T-helper 1 cell (primary cell): Measurements from ENCODE around the gene COL25A1.
"Not testable (repeated sequence)": the region's sequence is repeated elsewhere in the genome, so short reads cannot be mapped to it uniquely, and the experiment has no call there.

Source experiments
- DNase-seq, 5 donors: peaks; one replicate each; pipeline ENCODE4 v3.0.0-alpha.2; 2012 to 2020

COL25A1 gene

DNA sequence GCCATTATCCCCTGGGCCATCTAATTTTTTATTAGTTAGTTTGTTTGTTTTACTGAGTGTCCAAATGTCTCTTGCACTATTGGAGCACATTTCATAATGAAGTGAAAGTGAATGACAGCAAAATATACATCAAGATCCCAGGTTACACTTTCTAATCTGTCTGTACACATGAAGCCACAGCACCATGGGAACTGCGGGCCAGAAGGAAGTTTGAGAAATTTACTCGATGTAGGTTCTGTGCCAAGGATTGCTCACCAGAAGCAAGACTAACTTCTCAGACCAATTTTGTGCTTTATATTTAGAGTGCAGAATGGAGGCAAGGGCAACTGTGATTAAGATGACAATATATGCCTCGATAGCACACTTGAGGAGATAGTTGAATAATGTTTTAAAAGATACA, 258.0 kb downstream of the COL25A1 start:
- no peak for DNase-seq

DNA sequence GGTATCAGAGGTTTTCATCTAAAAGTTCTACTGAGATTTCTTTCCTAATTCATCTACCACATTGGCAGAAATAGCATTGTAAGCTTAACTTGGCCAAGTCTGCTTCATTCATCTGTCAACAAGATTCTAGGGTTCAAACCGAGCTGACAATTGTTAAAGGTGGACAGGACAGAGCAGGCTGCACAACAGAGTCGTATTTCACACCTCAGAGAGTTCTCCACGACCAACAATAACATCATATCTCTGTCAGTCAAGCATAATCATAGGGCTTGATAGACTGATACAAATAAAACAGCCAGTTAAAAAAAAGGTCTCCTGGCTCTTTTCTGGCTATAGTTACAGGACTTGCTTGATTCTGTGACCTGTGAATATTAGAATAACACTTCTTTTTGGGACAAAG, 259.2 kb downstream of the COL25A1 start:
- no peak for DNase-seq

DNA sequence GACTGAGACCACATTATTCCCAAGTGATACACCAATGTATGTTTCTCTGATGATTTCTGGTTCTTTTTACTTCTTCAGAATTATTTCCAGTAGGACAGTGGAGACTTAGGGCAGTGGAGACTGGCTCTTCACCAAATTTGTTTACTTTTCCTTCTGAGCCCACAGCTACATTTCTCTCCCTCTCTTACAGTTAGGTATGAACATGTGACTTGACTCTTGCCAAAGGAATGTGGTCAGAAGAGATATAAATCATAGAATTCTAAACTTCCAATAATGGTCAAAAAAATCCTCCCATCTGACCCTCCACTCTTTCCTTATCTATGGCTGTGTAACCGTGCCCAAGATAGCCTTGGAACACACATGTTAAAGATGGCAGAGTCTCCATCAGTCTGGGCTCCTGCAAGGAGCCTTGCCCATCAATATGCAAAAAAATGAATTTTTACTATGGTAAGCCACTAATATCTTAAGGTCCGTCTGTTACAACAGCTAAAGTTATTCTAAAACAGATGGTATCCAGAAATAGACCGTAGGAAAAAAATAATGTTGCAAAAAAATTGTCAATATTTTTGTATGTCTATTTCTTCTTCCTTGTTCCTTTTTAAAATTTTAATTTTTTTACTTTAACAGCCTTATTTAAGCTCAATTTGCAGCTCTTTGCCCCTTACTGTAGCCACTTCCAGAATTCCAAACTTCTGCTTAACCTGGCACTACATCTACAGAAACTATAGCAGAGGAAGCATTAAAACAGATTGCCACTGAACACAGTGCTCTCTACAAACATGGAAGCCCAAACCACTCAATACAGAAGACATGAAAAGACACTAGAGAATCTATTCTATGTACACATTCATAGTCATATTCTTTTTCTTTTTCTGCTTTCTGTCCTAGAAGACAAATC, 260.7 kb downstream of the COL25A1 start:
- DNase-seq, result no peak

DNA sequence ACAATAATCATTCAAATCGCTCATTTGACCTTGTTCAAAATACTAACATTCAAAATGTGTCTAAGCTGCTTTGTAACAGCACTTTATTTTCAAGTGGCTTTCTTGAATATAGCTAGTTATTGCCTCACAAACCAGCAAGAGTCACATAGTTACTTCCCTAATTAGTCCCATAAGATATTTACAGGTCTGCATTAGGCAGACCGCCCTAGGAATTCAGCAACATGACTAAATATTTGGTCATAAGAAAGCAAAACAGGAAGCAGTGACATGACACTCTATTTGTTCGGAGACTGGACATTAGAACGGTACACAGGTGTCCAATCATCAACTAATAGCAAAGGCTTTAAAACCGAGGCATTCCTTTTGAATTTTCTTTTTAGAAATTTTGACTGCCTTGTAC, 262.0 kb downstream of the COL25A1 start:
- DNase-seq, result no peak

DNA sequence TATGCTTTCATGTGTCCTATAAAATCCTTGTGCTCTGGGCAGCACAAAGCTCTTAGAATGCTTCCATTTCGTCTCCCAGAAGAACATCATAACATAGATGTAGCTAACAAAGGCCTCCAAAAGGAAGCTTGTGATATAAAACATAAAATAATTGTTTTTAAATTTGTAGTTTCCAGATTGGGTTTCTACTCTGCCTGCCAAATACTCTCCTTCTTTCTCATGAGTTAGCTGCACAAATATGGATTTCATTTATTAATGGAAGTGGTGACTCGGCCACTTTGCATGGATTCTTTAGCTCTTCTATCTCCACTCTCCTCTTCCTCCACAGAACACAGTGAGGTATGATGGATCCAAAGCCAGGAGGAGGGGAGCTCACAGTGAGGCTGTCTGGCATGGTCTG, 265.4 kb downstream of the COL25A1 start:
- no peak for DNase-seq

DNA sequence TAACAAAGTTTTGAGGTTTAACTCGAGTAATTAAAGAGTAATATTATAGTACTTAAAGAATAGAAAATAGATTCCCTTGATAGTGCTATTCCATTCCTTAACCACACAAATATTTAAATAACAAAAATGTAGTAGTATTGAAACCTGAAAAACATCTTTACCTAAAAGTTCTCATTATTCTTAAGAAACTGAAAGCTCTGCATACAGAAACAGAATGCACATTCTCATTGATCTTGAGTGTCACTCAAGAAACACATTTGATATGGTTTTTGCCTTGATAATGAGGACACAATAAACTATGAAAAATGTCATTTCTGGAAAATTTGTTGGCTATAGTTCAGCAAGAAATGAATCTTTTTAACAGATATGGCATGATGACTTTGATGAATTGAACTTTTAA, 268.5 kb downstream of the COL25A1 start:
- DNase-seq, result no peak

DNA sequence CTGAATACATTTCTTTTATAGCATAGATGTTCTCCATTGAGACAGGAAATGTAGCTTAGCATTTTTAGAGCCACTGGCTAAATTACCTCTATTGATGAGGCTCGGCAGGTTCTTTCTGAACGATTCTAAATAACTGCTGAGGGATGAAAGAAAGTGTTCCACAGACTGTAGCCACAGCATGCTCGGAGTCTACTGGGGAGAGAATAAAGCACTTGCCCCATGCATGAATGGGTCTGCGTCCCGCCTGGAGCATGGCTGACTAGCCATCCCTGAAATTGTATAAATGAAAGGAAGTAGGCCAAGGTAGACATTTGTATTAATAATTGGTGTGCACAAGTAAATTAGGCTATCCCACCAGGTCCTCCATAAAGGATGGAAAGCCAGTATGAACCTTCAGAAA, 269.8 kb downstream of the COL25A1 start:
- DNase-seq, result no peak

DNA sequence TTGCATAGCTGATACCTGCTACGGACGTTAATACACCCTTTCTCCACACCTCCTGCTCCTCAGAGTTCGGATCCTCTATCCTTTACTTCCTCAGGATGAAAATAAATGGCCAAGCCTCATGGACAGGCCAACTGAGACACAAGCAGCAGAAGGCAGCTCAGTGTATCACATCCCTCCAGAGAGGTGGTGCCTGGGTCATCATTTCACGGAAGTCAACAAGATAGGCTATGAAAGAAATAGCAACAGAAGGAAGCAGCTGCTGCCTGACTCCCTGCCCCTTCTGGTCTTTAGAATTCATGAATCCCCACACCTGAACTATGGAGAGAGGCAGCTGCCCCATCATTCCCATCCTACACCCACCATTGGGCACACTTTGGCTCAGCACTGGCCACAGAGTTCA, 272.5 kb downstream of the COL25A1 start:
- no peak for DNase-seq

DNA sequence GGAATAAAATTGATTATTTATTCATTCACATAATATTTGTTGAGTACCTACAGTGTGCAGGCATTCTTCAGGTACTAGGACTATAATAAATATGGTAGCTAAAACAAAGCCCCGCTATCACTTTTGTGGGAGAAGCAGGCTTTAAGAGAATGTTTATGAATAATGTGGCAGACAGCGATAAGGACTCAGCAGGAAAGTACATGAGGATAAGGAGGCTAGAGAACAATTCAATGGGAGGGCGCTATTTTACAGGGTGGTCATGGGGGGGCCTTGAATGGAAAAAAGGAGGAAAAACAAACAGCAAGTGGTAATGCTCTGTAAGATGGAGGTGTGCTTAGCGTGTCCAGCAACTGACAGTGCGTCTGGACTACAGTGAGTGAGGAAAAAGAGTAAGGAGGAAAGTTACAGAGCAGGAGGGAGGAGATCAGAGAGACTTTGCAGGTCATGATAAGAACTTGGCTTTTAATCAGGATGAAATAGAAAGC, 275.4 kb downstream of the COL25A1 start:
- DNase-seq, result no peak

DNA sequence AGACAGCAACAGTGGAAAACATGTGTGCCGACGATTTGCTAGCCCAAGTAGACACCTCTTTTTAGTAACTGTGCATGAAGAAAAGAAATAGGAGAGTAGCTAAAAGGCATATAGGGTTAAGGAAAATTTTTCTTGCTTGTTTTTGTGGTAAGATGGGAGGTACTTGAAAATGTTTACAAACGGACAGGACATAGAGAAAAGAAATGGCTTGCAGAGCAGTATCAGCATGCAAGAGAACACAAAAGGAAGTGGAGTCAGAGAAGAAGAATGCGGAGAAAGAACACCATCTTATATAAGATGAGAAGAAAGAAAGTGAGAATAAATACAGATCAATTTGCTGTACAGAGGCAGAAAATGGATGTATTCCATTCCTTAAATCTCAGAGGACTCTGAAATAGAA, 275.9 kb downstream of the COL25A1 start:
- no peak for DNase-seq

DNA sequence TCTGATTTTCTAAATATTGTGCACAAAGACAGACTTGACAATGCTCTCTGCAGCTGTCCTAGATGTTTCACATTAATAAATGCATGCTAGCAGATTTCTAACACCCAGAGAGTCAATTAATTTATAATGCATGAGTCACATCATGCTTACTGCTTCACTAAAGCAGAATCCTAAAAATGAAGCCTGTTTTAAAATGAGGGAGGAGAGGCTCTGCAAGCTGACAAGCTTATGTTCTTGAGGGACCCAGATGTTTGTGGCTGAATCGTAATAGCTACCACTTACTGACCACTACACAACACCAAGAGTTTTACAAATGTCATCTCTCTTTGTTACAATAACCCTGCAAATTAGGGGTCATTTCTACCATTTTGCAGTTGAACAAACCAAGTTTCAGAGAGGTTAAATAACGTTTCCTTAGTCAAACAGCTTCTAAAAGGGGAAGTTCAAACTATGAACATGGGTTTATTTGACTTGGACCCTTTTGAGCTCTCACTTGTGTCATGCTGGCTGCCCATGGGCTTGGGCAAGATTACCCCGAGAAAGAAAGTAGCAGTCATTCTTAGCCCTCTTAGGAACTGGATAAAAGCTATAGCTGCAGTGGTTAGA, 276.9 kb downstream of the COL25A1 start:
- no peak for DNase-seq

DNA sequence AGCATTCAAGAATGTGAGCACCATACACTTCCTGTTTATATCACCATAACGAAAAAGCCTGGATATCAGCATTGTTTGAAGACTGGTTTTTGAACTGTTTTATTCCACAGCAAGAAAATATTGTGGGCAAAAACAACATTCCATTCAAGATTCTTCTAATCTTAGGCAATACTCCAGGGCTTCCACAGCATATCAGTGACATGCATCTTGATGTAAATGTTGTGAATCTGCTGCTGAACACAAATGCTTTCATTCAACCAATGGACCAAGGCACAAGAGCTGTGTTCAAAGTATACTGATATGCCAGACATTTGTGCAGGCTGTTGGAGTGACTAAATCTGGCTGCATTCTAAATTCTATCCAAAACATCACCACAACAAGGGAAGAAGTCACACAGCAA, 279.5 kb downstream of the COL25A1 start:
- DNase-seq, result no peak

DNA sequence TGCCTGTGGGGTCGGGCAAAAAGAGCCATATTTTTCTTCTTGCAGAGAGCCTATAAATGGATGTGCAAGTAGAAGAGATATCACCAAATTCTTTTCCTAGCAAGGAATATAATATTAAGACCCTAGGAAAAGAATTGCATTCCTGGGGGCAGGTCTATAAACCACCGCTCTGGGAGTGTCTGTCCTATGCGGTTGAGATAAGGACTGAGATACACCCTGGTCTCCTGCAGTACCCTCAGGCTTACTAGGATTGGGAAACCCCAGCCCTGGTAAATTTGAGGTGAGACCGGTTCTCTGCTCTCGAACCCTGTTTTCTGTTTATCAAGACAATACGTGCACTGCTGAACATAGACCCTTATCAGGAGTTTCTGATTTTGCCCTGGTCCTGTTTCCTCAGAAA, 280.8 kb downstream of the COL25A1 start:
- DNase-seq, result not testable (repeated sequence)

DNA sequence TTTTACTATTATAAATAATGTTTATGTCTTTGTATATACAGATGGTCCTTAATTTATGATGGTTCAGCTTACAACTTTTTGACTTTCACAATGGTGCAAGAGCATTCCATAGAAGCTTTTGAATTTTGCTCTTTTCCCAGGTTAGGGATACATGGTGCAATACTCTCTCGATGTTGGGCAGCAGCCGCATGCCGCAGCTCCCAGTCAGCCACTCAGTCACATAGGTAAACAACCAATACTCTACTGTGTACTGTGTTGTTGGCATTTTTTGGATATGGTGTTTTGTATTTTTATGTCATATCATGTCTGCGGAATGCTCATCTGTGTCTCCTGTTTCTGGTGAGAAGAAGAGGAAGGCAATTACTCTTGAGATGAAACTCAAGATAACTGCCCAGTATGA, 281.6 kb downstream of the COL25A1 start:
- no peak for DNase-seq

DNA sequence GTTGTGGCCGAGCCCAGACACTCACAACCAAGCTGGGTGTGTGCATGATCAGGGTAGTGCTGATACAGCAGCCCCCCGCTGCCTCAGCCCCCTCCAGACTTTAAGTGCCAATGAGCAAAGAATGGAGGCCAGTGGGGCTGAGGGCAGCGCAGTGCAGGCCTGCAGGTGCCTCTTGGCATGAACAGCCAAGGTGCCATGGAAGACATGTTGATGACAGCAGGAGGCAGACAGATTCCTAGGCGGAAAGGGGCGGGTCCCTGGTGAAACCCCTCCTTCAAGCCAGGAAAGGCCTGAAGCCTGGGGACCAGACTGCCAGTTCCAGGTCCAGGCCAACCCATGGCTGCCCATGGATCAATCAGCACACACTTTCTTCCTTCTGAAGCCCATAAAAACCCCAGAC, 286.3 kb downstream of the COL25A1 start:
- DNase-seq, result no peak

DNA sequence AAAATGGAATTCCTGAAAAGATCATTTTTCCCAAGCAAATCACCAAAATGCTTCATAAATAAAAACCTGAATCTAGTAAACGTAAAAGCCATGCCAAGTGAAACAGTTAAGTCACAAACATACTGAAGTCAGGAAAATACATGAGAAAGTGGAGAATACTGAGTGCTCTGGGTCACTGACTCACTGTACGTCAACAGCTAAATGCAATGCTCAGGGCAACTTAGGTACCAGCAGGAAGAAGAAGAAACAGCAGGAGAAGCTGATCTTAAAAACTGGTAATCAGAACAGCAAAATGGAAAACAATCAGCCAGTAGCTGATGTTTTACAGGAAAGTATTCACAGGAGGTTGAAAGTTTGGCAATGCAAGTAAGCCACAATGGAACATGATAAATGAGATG, 287.0 kb downstream of the COL25A1 start:
- DNase-seq, result no peak

DNA sequence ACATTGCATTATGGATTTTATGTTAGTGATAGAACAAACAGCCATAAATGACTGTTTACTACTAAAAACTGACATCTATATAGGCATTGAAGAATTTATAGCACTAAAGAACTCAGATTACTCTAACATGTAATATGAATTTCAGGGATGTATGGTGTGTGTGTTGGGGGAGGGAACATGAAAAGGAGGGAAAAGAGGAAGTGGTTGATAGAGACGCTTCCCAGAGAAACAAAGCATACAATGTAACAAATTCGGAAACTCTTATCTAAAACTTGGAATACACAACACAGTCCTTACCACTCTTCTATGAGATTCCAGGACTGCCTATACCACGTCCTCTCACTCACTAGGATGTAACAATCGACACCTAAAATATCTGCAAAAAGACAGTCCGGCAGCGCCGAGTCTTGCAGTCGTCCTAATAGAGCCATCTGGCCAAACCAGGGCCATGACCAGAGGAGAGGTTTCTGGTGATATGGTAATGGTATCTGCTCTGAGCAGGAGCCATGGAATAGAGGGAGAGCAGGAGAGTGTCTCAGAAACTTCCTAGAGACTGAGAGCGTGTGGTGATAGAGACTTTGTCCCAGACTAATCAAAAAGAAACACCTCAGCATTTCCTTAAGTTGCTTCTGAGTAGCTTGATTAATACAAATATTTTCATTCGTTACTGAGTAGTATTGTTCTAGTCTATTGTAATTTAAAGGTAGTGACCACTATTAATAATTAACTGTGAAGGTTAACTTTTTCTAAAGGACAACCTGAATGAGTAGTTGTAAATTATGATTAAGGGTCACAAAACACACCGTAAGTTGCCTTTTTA, 287.7 kb downstream of the COL25A1 start:
- DNase-seq, result no peak

DNA sequence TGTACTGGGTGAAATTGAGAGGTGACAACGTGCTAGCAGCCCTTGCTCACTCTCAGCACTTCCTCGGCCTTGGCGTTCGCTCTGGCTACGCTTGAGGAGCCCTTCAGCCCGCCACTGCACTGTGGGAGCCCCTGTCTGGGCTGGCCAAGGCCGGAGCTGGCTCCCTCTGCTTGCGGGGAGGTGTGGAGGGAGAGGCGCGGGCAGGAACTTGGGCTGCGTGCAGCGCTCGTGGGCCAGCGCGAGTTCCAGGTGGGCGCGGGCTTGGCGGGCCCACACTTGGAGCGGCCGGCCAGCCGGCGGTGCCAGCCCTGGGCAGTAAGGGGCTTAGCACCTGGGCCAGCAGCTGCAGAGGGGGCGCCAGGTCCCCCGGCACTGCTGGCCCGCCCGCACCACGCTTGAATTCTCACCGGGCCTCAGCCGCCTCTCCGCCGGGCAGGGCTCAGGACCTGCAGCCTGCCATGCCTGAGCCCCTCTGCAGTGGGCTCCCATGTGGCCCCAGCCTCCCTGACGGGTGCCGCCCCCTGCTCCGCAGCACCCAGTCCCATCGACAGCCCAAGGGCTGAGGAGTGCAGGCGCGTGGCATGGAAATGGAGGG, 290.1 kb downstream of the COL25A1 start:
- no peak for DNase-seq

DNA sequence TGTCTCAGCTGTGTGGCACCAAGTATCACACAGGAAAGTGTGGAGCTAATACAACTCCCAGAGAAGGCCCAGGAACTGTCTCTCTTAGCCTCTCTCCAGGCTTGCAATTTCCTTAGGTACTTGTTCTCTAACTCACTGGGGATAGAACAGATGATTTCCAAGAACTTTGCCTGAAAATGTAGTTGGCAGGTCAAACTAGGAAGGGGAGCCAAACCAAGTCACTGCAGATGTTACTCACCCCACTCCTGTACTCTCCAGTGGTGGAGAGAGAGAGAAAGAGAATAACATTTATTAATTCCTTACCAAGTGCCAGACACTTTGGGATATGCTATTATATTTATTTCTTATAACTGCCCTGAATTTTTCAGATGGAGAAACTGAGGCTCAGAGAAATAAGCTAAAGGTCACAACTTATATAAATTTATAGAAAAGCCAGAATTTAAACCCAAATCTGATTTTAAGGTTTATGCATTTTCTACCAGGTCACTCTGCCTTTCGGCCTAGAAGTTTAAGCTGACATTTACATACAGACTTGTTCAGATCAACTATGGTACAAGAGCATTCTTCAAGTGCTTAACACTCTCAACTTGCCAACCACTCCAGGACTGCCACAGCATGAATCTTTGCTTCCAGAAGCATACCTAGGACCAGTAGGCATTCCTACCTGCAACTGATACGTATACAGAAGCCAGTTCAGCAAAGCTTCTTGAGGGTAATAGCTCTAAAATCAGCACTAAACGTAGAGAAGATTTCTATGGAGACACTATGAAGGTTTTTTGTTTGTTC, 291.0 kb downstream of the COL25A1 start:
- no peak for DNase-seq

DNA sequence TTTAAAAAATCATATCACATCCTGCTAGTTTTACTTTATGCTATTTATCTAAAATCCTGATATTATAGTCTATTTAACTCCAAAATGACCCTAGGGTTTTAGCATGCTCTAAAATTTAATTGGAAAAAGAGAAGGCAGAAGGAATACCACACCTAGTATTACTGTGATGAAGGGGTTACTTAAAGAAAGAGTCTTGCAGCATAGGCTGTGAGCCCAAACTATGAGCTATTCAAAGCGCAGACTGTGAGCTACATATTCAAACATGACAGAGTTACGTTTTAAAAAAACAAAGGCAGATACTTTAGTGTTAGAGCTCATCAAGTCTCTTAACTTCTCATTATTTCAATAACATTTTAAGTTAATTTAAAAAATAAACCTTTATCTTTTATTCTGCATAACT, 291.9 kb downstream of the COL25A1 start:
- no peak for DNase-seq

DNA sequence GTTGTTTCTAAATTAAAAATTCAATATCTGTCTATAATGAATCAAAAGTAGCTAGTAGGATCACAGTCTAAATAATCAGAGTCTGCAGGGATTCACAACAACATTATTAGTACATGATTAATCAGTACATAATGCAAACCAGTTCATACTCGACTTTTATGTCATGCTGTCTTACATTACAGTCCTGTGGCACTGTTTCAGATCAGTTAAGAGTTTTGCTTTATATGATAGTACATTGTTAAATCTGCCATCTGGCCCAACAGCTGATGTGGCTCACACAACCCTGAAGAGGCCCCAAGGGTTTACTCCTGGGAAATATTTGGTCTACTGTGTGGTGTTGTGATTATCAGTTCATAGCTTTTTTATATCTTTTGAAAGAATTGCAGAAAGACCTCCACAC, 292.5 kb downstream of the COL25A1 start:
- DNase-seq, result no peak

DNA sequence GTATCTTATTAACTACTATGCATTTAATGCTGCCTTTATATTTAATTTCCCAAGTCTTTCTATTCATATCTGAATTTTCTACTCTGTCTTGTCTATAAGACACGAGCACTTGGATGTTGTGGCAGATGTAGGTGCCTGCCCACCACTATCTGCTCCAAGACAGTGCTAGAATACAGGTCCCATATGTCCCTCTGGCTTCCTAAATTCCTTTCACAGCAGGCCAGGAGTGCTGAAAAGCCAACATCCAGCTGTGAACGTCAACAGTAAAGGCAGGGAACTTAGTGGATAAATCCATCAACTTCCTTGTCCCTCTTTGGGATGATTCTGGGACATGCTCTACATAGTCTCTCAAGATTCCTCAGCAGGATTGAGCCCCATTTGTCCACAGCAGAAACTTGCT, 294.5 kb downstream of the COL25A1 start:
- DNase-seq, result no peak
